ENCODE results near the gene PDE4B.
A peak's percentile ranks its signal among the peaks of the same experiment; 100 is the strongest.

Gene PDE4B

DNA sequence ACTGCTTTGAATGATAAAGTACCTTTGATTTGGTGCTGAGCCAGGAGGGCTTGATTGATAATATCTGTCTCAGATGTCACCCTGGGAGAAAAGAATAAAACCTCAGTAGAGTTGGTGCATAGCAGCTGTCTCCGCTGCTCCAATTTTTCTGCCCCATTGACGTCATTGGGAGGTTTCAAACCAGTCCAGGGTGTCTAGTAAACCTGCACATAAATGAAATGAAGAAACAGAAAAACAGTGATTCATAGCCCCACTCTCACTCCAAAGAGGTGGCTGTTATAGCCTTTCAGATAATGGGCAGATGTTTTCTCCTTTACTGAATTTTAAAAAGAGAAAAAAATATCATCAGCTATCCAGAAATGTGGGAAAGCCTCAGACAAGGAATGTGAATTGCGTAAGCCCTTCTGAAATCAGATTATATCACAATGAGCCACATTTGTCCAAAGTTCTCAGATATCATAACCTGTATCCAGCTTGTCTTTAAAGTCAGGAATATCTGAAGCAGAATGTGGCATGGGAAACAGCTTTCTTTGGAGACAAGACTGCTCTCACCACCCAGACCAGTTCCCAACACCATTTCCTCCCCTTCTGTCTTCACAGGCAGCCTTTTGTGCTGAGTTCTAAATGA is 390.0 kb downstream of the PDE4B start:
- DNase-seq (ENCODE audit: low spot score), result no peak

DNA sequence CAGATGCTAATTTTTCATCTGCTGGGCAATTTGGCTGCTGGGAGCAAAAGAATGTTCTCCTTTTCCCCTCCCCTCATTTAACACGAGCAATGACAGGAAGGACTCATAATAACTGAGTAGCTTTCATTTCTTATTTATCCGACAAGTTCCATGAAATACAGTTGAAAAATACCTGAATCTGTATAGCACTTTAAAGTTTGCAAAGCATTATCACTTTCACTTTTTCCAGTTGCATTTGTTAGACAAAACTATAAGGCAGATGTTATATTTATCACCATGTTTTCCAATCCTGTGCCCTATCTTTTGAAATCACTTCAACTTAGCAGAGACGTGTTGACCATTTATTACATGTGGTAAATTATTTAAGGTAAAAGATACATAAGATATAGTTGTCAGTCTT is 390.7 kb downstream of the PDE4B start:
- no peak for DNase-seq (ENCODE audit: low spot score)

DNA sequence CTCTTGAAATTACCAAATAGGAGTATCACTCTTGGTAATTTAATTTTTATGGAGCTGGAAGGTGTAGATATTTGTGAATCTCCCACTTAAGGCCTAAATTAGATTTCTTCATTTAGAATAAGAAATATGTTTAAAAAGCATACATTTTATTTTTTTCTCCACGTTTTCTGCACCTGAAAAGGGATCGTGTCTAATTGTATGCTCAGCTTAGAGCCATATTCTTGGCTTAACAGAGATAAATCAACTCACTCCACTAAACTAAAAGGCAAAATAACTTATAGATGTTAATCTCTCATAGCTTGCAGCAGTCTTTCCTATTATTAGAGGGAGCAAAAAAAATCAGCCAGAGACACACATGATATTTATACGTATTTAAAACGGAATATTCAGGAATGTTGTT is 404.4 kb downstream of the PDE4B start:
- no peak for DNase-seq (ENCODE audit: low spot score)

- no peak for DNase-seq (ENCODE audit: low spot score)
Observed at GRCh38 chr1:66197785-66198184, 405.1 kb downstream of the PDE4B start.

DNA sequence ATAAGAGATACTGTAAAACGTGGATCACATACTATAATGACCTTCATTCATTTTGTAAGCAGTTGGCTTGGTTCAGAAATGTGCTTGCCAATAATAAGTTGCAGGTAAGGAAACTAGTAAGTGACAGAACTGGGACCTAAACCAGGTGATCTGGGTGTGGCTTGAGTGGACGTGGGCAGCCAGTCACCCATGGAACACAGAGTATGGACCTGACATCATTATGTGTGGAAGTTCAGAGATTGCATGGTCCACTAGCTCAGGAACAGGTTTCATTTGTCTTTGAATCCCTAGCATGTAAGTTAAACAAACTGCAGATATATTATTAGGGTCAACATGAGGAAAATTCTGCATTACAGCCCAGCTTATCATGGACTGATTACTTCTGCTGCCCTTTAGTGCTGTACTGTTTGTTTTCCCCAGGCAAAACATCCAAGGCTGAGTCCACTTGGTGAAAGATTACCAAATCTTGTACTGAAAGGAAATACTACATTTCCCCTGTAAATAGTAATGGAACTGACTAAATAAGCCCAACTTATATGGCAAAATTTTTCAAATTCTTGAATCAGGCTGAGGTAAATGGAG is 414.0 kb downstream of the PDE4B start:
- DNase-seq (ENCODE audit: low spot score), result no peak

DNA sequence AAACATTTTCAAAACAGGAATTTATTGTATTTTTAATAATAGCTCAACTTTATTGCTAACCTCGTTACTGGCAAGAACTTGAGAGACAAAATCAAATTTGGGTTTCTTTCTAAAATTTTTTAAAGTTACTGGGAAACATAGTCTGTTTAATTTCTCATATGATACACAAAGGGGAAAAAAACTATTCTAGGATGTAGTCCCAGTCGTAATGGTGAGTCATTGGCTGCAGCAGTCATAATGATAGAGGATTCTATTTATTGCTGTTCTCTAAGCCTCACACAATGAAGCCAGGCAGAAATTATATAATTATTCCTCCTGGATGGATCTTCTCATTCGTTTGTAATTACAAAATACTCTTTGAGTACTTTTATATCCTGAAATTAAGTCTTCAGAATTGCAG is 414.8 kb downstream of the PDE4B start:
- DNase-seq (ENCODE audit: low spot score), result no peak

DNA sequence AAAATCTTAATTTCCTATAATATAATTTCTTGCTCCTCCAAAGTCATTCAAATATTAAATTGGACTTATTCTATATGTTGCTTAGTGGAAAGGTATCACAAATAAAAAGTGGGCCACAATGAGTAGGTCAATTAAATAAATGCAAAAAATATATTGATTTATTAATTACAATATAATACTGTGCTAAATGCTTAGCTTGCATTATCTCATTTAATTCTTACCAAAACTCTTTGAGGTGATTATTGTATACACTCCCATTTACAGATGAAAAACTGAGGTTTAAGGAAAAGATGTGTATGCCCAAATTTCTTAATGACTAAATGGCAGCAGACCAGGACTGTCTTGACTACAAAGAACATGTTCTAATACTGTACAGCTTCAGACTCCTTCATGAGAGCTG is 415.9 kb downstream of the PDE4B start:
- no peak for DNase-seq (ENCODE audit: low spot score)

- no peak for DNase-seq (ENCODE audit: low spot score)
Observed at GRCh38 chr1:66210635-66211244, 418.0 kb downstream of the PDE4B start.

- DNase-seq (ENCODE audit: low spot score), result no peak
Observed at GRCh38 chr1:66211521-66211920, 418.8 kb downstream of the PDE4B start.

DNA sequence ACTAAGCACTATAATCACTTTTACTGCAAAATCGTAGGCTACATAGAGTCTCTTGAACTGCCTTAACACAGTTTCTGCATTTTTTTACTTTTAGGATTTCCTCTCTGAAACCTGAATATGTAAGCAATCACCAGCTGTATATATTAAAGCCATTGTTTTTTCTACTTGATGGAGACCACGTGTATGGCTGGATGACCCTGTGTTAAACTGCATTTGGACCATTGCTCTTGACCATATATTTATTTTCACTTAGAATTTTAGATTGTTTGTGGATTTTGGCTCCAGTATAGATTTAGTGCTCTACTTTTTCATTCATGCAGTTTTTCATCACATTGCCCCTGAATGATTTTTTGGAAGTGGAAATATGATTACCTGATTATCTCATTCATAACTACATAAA is 420.8 kb downstream of the PDE4B start:
- no peak for DNase-seq (ENCODE audit: low spot score)

DNA sequence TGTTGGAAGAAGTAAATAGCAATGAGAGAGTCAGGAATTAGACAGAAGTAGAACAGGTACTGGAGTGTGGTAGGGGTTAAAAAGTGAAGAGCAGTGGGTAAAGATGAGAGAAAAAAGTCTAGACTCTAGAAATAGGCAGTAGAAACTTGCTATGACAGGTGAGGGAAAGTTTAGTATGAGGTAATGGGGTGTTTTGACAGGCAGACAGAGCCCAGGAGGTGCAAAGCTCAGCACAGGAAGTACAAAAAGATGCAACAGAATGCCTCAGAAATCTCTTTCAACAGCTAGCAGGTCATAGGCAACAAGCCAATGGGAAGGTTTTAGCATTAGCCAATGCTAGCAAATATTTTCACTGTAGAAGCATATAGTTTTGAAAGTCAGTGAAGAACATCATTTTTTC is 422.2 kb downstream of the PDE4B start:
- no peak for DNase-seq (ENCODE audit: low spot score)

- DNase-seq (ENCODE audit: low spot score), result no peak
Observed at GRCh38 chr1:66217021-66217420, 424.3 kb downstream of the PDE4B start.

- DNase-seq (ENCODE audit: low spot score), result no peak
Observed at GRCh38 chr1:66217561-66217960, 424.9 kb downstream of the PDE4B start.

- DNase-seq (ENCODE audit: low spot score), result no peak
Observed at GRCh38 chr1:66220477-66220876, 427.8 kb downstream of the PDE4B start.

GRCh38 chr1:66223681-66224080 is 431.0 kb downstream of the PDE4B start:
- DNase-seq (ENCODE audit: low spot score), result no peak

DNA sequence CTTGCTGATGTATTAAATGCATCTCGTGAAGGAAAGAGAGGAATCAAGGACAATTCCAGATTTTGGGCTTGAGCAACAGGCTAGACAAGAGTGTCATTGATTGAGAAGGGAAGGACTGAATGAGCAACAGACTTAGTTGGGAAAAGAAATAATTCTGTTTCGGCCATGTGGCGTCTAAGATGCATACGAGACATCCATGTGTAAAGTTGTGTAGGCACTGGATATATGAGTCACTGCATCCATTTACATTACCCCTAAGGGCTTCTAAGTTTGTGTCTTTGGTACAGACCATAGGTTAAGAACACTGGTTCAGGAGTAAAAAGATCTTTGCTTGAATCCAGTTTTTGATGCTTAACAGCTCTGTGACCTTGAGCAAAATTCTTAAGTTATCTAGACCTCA is 434.3 kb downstream of the PDE4B start:
- no peak for DNase-seq (ENCODE audit: low spot score)

DNA sequence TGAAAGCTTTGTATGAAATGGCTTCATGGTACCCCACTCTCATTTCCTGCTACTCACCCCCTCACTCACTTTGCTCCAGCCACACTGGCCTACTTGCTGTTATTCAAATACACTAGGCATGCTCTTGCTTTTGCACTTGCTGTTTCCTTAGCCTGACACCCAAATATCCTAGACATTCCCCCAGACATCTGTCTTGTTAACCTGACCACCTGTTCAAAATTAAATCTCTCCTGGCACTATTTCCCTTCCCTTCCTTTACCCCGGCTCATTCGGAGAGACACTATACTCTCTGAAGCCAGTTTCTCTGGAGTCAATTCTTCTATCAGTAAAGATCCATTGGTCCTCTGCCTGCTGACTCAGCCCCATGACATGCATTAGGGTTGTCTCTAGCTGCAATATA is 435.3 kb downstream of the PDE4B start:
- DNase-seq (ENCODE audit: low spot score), result no peak

DNA sequence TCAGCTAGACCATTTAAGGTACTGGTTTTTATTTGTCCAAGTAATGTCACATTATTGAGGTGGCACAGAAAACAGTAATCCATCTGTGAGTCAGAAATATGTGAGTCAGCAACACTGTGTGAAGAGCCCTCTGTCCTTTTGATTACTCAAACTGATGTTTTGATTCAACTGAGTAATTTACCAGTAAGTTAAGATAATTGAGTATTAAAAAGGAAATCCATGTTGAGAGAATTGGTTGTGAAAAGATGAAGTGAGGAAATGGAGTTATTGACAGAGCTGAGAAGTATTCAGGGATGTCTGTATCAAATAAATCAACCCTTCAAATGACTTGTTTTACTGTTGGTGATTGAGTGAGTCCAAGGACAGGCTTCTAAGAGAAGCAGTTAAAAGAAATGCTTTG is 438.5 kb downstream of the PDE4B start:
- DNase-seq (ENCODE audit: low spot score), result peak; percentile 26

- DNase-seq (ENCODE audit: low spot score), result no peak
Observed at GRCh38 chr1:66231681-66232463, 439.2 kb downstream of the PDE4B start.

GRCh38 chr1:66237042-66237441 is 444.3 kb downstream of the PDE4B start:
- DNase-seq (ENCODE audit: low spot score), result no peak

DNA sequence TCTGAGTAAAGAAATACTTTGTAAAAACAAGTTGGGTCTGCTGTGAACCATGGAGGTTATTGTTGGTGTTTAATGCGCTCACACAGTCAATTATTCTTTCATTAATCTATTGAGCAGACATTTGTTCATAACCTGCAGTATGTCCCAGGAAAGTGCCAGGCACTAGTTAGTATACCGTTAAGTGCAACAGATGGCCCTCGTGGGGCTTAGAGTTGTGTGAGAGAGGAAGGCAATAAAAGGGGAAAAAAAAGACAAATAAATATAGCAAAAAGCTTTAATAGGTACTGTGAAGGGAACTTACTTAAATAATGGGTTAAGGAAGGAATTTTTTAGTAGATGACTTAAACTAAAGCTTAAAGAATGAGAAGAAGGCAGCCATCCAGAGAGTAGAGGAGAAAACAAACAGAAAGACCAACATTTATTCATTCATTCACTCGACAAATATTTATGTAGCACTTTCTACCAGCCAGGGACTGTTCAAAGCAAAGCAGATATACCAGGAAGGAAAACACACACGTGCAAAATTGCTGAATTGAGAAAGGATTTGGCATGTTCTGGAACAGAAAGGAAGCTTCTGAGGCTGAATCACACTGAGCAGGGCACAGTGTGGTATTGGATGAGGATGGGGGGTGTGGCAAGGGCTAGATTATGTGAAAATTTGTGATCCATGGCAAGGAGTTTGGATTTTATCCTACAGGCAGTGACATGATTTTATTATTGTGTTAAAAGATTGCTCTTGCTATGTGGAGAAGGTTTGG is 445.2 kb downstream of the PDE4B start:
- DNase-seq (ENCODE audit: low spot score), result no peak

- DNase-seq (ENCODE audit: low spot score), result no peak
Observed at GRCh38 chr1:66239834-66240233, 447.1 kb downstream of the PDE4B start.
